ENCODE results near the gene CWF19L2.

DNA sequence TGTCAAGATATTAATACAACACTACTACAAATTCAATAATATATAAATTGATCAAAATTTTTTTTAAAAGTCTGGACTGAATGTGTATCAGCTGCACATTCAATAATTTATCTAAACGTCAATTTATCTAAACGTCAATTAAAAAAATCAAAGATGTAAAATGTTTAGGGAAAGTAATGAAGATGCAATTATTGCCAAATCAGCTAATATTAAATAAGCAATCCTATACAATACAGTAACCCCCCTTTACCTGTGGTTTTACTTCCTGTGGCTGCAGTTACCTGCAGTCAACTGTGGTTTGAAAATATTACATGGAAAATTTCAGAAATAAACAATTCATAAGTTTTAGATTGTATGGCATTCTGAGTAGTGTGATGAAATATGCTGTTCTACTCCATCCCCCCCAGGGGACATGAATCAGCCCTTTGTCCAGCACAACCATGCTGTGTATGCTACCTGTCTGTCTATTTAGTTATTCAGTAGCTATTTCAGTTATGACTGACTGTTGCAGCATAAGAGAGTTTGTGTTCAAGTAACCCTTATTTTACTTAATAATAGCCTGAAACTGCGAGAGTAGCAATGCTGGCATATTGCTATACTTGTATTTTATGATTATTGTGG lies 72.2 kb downstream of the CWF19L2 start:
- no peak for TF ChIP-seq POLR2A (IDR thresholded peaks at IDR 0.05)
- TF ChIP-seq, protein P1, sequence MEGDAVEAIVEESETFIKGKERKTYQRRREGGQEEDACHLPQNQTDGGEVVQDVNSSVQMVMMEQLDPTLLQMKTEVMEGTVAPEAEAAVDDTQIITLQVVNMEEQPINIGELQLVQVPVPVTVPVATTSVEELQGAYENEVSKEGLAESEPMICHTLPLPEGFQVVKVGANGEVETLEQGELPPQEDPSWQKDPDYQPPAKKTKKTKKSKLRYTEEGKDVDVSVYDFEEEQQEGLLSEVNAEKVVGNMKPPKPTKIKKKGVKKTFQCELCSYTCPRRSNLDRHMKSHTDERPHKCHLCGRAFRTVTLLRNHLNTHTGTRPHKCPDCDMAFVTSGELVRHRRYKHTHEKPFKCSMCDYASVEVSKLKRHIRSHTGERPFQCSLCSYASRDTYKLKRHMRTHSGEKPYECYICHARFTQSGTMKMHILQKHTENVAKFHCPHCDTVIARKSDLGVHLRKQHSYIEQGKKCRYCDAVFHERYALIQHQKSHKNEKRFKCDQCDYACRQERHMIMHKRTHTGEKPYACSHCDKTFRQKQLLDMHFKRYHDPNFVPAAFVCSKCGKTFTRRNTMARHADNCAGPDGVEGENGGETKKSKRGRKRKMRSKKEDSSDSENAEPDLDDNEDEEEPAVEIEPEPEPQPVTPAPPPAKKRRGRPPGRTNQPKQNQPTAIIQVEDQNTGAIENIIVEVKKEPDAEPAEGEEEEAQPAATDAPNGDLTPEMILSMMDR (IDR thresholded peaks at IDR 0.05), result no peak

All from heart left ventricle (tissue), 13 donors.